Testis (tissue), 2 donors: Measurements from ENCODE around the gene CRTAC1.

Experiments used
- POLR2A ChIP-seq: fragments of 450-650 bp; IDR thresholded peaks from one replicate; pipeline ENCODE4 v1.6.1; 2017; ENCODE audit warnings: antibody characterized with exemption, mild to moderate bottlenecking, moderate library complexity
- TF ChIP-seq, protein P1 (sequence below), 3 experiments: fragments of 450-650 bp in 2 of 3; fragments of 200-600 bp in 1 of 3; sonication (generic) in 1 of 3; IDR thresholded peaks; one replicate each; pipeline ENCODE4 v1.5.1; 2016 to 2019; ENCODE audit warnings: antibody characterized with exemption in 3 of 3, mild to moderate bottlenecking in 2 of 3, moderate library complexity in 1 of 3

DNA sequence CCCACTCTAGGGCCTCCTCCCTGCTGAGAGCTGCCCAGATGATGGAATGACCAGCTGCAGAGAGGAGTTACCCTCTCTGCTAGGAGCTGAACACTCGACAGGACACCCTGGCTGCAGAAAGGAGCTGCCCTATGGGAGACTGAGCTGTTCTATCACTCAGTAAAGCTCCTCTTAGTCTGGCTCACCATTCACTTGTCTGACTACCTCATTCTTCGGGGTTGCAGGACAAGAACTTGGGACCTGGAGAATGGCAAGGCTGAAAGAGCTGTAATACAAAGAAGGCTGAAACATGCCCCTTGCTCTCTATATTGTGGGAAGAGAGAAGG is 30.5 kb downstream of the CRTAC1 start:
- TF ChIP-seq, protein P1, sequence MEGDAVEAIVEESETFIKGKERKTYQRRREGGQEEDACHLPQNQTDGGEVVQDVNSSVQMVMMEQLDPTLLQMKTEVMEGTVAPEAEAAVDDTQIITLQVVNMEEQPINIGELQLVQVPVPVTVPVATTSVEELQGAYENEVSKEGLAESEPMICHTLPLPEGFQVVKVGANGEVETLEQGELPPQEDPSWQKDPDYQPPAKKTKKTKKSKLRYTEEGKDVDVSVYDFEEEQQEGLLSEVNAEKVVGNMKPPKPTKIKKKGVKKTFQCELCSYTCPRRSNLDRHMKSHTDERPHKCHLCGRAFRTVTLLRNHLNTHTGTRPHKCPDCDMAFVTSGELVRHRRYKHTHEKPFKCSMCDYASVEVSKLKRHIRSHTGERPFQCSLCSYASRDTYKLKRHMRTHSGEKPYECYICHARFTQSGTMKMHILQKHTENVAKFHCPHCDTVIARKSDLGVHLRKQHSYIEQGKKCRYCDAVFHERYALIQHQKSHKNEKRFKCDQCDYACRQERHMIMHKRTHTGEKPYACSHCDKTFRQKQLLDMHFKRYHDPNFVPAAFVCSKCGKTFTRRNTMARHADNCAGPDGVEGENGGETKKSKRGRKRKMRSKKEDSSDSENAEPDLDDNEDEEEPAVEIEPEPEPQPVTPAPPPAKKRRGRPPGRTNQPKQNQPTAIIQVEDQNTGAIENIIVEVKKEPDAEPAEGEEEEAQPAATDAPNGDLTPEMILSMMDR (IDR thresholded peaks at IDR 0.05): no peak
- TF ChIP-seq POLR2A: no peak
